Hematopoietic multipotent progenitor cell treated with erythropoietin and hydrocortisone succinate and interleukin-3 and kit ligand, for 17 days (in vitro differentiated cells): Measurements from ENCODE around the gene BCKDHA.
A peak's percentile ranks its signal among the peaks of the same experiment; 100 is the strongest.
"Not testable (repeated sequence)": the region's sequence is repeated elsewhere in the genome, so short reads cannot be mapped to it uniquely, and the experiment has no call there.

Experiments
- DNase-seq: peaks from one replicate; pipeline ENCODE4 v3.0.0-alpha.2; 2015; ENCODE audit warnings: low spot score

BCKDHA gene

DNA sequence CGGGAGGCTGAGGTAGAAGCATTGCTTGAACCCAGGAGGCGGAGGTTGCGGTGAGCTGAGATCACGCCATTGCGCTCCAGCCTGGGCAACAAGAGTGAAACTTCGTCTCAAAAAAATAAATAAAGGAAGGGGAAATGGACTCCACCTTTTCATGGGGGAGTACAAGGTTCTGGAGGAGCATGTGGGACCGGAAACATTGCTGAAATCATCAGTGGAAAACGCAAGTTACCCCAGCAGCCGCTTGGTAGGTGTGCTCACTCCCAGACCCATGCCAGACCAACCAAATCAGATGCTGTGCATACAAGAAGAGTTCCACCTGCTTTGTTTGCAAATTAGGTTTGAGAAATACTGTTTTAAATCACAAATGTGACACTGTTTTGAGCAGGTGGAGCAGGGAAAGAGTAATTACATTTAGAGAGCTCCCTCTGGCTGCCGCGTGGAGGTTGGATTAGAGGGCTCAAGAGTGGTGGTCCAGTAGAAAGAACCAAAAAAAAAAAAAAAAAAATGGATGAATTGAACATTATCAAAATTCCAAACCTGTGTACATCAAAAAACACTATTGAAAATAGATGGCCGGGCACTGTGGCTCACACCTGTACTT lies 50.2 kb downstream of the BCKDHA start:
- no peak for DNase-seq

DNA sequence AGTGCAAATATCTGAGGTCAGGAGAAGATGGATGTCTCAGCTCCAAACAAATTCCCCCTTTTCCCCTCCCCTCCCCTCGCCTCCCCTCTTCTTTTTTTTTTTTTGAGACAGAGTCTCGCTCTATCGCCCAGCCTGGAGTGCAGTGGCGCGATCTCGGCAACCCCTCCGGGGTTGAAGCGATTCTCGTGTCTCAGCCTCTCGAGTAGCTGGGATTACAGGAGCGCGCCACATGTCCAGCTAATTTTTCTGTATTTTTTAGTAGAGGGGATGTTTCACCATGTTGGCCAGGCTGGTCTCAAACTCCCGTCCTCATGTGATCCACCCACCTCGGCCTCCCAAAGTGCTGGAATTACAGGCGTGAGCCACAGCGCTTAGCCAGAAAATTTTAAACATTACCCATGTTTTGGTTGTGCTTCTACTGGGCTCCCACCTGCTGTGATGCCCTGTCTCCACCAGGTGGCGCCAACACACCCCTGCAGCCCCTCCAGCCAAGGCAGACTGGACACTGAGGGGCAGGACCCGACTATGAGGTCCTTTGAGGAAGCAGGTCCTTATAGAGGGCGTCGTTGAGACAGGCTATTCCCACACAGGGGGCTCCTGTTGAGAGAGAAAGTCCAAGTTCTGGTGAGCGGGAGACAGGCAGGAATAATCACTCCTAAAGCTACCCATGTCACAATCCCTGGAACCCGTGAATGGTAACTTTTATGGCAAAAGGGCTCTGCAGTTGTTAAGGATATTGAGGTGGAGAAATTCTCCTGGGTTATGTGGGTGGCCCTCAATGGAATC lies 51.7 kb downstream of the BCKDHA start:
- peak; percentile 75 for DNase-seq

GRCh38 chr19:41449865-41450178 lies 52.2 kb downstream of the BCKDHA start:
- DNase-seq = no peak

- DNase-seq = no peak
These were observed 55.1 kb downstream of the BCKDHA start for GRCh38 chr19:41452584-41453275.

- no peak for DNase-seq
These were observed 58.3 kb downstream of the BCKDHA start for GRCh38 chr19:41455936-41456335.

GRCh38 chr19:41456342-41456918 lies 58.8 kb downstream of the BCKDHA start:
- no peak for DNase-seq

DNA sequence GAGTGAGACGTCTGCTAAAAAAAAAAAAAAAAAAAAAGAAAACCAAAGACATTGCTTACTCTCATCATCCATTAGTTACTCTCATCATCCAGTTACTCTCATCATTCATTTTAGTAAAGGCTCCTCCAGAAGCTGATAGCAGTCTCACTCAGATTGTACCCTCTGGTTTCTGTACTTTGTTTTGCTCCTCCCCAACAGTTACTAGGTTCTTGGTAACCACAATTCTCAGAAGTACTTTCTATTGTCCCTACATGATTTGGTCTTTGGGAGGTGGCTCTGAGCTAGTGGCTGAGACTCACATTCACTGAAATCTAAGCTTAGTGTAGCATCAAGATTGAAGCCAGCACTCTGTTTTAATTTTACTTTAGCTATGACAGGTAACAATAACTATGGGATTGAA lies 59.6 kb downstream of the BCKDHA start:
- DNase-seq = no peak

DNA sequence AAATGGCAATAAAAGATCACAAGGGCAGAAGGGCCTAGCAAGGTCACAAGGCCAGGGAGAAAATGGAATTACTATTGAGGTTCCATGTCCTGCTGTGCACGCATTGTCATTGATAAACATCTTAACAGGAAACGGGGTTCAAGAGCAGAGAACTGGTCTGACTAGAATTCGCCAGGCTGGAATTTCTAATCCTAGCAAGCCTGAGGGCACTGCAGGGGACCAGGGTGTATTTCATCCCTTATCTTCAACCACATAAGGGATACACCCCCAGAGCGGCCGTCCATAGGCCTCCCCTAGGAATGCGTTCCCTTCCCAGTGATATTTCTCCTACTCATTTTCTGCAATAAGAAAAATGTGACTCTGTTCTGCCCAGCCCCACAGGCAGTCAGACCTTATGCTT lies 64.9 kb downstream of the BCKDHA start:
- DNase-seq = no peak

DNA sequence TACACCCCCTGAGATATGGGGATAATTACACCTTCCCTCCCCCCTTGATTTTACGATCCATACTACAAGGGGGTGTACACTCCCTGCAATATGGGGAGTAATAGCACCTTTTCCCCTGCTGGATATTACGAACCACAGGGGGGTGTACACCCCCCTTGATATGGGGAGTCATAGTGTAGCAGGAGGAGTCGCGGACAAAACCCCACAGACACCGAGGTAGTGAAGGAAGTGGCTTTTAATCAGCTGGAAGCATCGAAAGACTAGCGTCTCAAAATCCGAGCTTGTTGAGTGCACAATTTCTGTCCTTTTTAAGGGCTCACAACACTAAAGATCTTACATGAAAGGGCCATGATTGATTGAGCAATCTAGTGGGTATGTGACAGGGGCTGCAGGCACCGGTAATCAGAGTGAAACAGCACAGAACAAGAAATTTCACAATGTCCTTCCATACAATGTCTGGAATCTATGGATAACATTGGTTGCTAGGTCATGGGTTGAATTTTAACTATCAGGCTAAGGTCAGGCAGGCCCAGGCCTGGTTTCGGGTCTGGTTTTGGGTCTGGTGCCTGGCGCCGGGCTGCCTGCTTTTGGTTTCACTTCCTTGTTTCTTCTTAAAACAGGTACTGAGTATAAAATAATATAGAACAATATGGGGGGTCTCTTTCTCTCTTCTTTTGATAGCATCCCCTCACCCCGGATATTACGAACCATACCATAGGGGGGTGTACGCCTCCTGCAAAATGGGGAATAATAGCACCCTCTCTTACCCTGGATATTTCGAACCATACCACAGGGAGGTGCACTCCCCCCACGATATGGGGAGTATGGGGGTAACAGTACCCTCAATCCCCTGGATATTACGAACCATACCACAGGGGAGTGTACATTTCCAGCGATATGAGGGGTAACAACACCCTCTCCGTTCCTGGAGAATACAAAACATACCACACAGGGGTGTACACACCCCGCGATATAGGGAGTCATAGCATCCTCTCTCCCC lies 65.9 kb downstream of the BCKDHA start:
- DNase-seq = not testable (repeated sequence)
